ENCODE measurements around the gene RUSF1.

Gene RUSF1

DNA sequence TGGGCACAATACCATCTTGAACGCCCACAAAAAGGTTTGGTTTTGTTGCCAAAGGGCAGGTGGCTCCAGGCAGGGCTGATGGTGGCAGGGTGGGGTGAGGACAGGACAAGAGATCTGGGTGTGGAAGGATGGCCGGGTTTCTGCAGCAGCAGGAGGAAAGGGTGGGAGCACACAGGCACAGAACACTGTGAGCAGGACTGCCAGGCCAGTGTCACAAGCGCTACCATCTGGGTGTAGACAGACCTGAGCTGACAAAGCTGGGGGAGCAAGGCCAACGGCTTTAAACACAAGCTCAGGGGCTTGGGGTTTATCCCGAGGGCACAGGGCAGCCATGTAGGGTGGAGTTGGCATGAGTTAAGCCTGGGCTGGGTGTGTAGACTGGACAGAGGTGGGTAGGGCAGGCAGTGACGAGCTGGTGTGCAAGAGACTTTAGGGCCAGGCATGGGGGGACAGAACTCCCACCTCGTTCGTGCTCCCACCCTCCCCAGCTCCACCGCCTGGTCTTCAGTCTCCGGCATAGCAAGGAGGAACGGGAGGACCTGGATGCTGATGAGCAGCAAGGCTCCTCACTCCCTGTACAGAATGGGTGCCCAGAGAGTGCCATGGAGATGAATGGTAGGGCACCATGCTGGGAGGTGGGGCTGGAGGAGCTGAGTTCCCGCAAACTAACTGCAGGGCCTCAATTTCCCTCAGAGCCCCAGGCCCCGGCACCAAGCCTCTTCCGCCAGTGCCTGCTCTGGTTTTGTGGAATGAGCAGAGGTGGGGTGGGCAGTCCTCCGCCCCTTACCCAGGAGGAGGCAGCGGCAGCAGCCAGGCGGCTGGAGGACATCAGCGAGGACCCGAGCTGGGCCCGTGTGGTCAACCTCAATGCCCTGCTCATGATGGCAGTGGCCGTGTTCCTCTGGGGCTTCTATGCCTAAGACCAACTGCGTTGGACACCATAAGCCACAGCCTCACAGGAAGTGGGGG lies 18.3 kb downstream of the RUSF1 start:
- Histone ChIP-seq H3K79me1 (ENCODE audit: low read depth, low read length) (peaks cover 3% of the 10 kb centered on the region), H3K4me1 (ENCODE audit: control insufficient read depth in 2 of 2, insufficient read depth in 1 of 2, low read depth in 1 of 2, low read length in 2 of 2) (peaks cover 0 to 11% of the 10 kb centered on the region in 2 donors), H2AK5ac (ENCODE audit: low read depth, low read length) (peak overlapping the region; percentile 21), H2BK12ac (ENCODE audit: low read length) (no peak overlapping the region), H4K8ac (ENCODE audit: low read depth, low read length) (no peak overlapping the region), H3K4me3 (ENCODE audit: low read length in 2 of 2) (no peak overlapping the region), H2BK120ac (ENCODE audit: low read depth, low read length) (no peak overlapping the region), H3K23ac (ENCODE audit: low read depth, low read length, poor library complexity) (no peak overlapping the region), H3K4me2 (ENCODE audit: insufficient read depth, low read length, poor library complexity, severe bottlenecking) (no peak overlapping the region), H2BK15ac (ENCODE audit: low read length) (no peak overlapping the region), H3K9me3 (replicated peaks in 1 of 2; ENCODE audit: control insufficient read depth in 2 of 2, insufficient read depth in 1 of 2, low read depth in 1 of 2, low read length in 2 of 2) (no peaks in the 10 kb centered on the region), H3K36me3 (replicated peaks in 1 of 2; ENCODE audit: control insufficient read depth in 2 of 2, insufficient read depth in 2 of 2, low read length in 2 of 2) (peaks cover 13 to 60% of the 10 kb centered on the region in 2 donors), H3K27ac (replicated peaks; ENCODE audit: low read length) (no peak overlapping the region), H2AFZ (ENCODE audit: low read length) (no peak overlapping the region), H3K9ac (ENCODE audit: low read depth, low read length, poor library complexity) (no peak overlapping the region), H4K91ac (ENCODE audit: low read depth, low read length, poor library complexity) (no peak overlapping the region), H2BK5ac (ENCODE audit: low read length) (no peak overlapping the region), H3K27me3 (ENCODE audit: control insufficient read depth in 3 of 3, insufficient read depth in 3 of 3, low read depth in 1 of 3, low read length in 3 of 3) (peaks cover 12 to 43% (median 19%) of the 10 kb centered on the region in 3 experiments), H3K4ac (ENCODE audit: low read length) (no peak overlapping the region), H3K18ac (ENCODE audit: low read length) (no peak overlapping the region), H3K14ac (ENCODE audit: low read length) (no peak overlapping the region)
- no peak for DNase-seq (ENCODE audit: low spot score)
- WGBS, 2 donors (ENCODE audit: extremely low coverage in 2 of 2, insufficient read length in 2 of 2, insufficient replicate concordance in 1 of 2), result no CpG with 5 or more reads among the region's 22 CpGs

DNA sequence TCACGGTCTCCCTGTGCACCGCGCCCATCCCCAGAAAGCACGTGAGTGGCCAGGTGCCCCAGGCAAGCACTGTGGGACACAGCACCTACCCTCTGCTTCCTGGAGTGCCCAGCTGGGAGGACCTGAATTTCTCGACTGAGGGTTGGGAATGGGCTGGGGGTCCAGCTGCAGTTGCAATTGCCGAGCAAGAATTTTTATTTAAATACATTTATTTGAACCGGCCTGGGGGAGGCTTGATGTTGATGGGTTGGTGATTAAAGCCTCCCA lies 19.0 kb downstream of the RUSF1 start:
- Histone ChIP-seq H3K9ac (ENCODE audit: low read depth, low read length, poor library complexity) (no peak overlapping the region), H2AK5ac (ENCODE audit: low read depth, low read length) (peak overlapping the region; percentile 0), H3K36me3 (replicated peaks in 1 of 2; ENCODE audit: control insufficient read depth in 2 of 2, insufficient read depth in 2 of 2, low read length in 2 of 2) (peaks cover 13 to 53% of the 10 kb centered on the region in 2 donors), H4K91ac (ENCODE audit: low read depth, low read length, poor library complexity) (no peak overlapping the region), H3K9me3 (replicated peaks in 1 of 2; ENCODE audit: control insufficient read depth in 2 of 2, insufficient read depth in 1 of 2, low read depth in 1 of 2, low read length in 2 of 2) (no peaks in the 10 kb centered on the region), H3K4me3 (ENCODE audit: low read length in 2 of 2) (peak overlapping the region in 1 of 2 donors; percentile 19), H4K8ac (ENCODE audit: low read depth, low read length) (peak overlapping the region; percentile 57), H3K4me1 (ENCODE audit: control insufficient read depth in 2 of 2, insufficient read depth in 1 of 2, low read depth in 1 of 2, low read length in 2 of 2) (peaks cover 4 to 11% of the 10 kb centered on the region in 2 donors), H2BK15ac (ENCODE audit: low read length) (no peak overlapping the region), H3K18ac (ENCODE audit: low read length) (no peak overlapping the region), H3K4ac (ENCODE audit: low read length) (no peak overlapping the region), H2AFZ (ENCODE audit: low read length) (no peak overlapping the region), H3K27me3 (ENCODE audit: control insufficient read depth in 3 of 3, insufficient read depth in 3 of 3, low read depth in 1 of 3, low read length in 3 of 3) (peaks cover 15 to 49% (median 19%) of the 10 kb centered on the region in 3 experiments), H2BK120ac (ENCODE audit: low read depth, low read length) (no peak overlapping the region), H2BK5ac (ENCODE audit: low read length) (no peak overlapping the region), H3K4me2 (ENCODE audit: insufficient read depth, low read length, poor library complexity, severe bottlenecking) (no peak overlapping the region), H3K23ac (ENCODE audit: low read depth, low read length, poor library complexity) (peak overlapping the region; percentile 99), H2BK12ac (ENCODE audit: low read length) (no peak overlapping the region), H3K14ac (ENCODE audit: low read length) (peak overlapping the region; percentile 47), H3K27ac (replicated peaks; ENCODE audit: low read length) (no peak overlapping the region), H3K79me1 (ENCODE audit: low read depth, low read length) (peaks cover 3% of the 10 kb centered on the region)
- WGBS, 2 donors (ENCODE audit: extremely low coverage in 2 of 2, insufficient read length in 2 of 2, insufficient replicate concordance in 1 of 2), result no CpG with 5 or more reads among the region's 7 CpGs
- no peak for DNase-seq (ENCODE audit: low spot score)

DNA sequence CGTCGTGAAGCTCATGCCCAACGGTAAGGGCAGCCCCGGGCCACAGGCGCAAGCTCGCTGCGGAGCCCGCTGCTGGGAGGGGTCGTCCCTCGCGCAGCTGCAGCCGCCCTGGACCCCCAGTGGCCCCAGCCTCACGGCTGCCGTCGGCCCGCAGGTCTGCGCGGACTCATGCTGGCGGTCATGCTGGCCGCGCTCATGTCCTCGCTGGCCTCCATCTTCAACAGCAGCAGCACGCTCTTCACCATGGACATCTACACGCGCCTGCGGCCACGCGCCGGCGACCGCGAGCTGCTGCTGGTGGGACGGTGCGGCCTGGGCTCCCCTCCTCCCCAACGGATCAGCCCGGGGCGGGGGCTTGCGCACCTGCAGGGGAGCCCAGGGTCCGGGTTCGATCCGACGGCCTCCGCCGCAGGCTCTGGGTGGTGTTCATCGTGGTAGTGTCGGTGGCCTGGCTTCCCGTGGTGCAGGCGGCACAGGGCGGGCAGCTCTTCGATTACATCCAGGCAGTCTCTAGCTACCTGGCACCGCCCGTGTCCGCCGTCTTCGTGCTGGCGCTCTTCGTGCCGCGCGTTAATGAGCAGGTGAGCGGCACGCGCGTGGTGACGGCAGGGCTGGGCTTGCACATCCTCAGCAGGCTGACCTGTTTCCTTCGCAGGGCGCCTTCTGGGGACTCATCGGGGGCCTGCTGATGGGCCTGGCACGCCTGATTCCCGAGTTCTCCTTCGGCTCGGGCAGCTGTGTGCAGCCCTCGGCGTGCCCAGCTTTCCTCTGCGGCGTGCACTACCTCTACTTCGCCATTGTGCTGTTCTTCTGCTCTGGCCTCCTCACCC lies 19.5 kb downstream of the RUSF1 start:
- no peak overlapping the region for H2BK12ac ChIP-seq (ENCODE audit: low read length)
- no peak overlapping the region for H2AFZ ChIP-seq (ENCODE audit: low read length)
- peak overlapping the region; percentile 88 for H3K9ac ChIP-seq (ENCODE audit: low read depth, low read length, poor library complexity)
- H4K91ac ChIP-seq (ENCODE audit: low read depth, low read length, poor library complexity), result no peak overlapping the region
- WGBS, 2 donors (ENCODE audit: extremely low coverage in 2 of 2, insufficient read length in 2 of 2, insufficient replicate concordance in 1 of 2), result no CpG with 5 or more reads among the region's 77 CpGs
- peak overlapping the region; percentile 99 for H3K23ac ChIP-seq (ENCODE audit: low read depth, low read length, poor library complexity)
- peak overlapping the region; percentile 94 for H2AK5ac ChIP-seq (ENCODE audit: low read depth, low read length)
- H2BK5ac ChIP-seq (ENCODE audit: low read length), result peak overlapping the region; percentile 62
- peak overlapping the region; percentile 100 for H3K14ac ChIP-seq (ENCODE audit: low read length)
- peaks cover 3% of the 10 kb centered on the region for H3K79me1 ChIP-seq (ENCODE audit: low read depth, low read length)
- no peak overlapping the region for H3K27ac ChIP-seq (replicated peaks; ENCODE audit: low read length)
- peak overlapping the region; percentile 83 for H3K18ac ChIP-seq (ENCODE audit: low read length)
- peaks cover 13 to 49% of the 10 kb centered on the region in 2 donors for H3K36me3 ChIP-seq (replicated peaks in 1 of 2; ENCODE audit: control insufficient read depth in 2 of 2, insufficient read depth in 2 of 2, low read length in 2 of 2)
- H3K4me1 ChIP-seq (ENCODE audit: control insufficient read depth in 2 of 2, insufficient read depth in 1 of 2, low read depth in 1 of 2, low read length in 2 of 2), result peaks cover 4 to 11% of the 10 kb centered on the region in 2 donors
- H2BK15ac ChIP-seq (ENCODE audit: low read length), result no peak overlapping the region
- H3K4ac ChIP-seq (ENCODE audit: low read length), result peak overlapping the region; percentile 20
- peaks cover 15 to 49% (median 19%) of the 10 kb centered on the region in 3 experiments for H3K27me3 ChIP-seq (ENCODE audit: control insufficient read depth in 3 of 3, insufficient read depth in 3 of 3, low read depth in 1 of 3, low read length in 3 of 3)
- DNase-seq (ENCODE audit: low spot score), result no peak
- H2BK120ac ChIP-seq (ENCODE audit: low read depth, low read length), result peak overlapping the region; percentile 96
- H4K8ac ChIP-seq (ENCODE audit: low read depth, low read length), result peak overlapping the region; percentile 83
- H3K9me3 ChIP-seq (replicated peaks in 1 of 2; ENCODE audit: control insufficient read depth in 2 of 2, insufficient read depth in 1 of 2, low read depth in 1 of 2, low read length in 2 of 2), result no peaks in the 10 kb centered on the region
- peak overlapping the region in 1 of 2 donors; percentile 55 for H3K4me3 ChIP-seq (ENCODE audit: low read length in 2 of 2)
- H3K4me2 ChIP-seq (ENCODE audit: insufficient read depth, low read length, poor library complexity, severe bottlenecking), result peak overlapping the region; percentile 84

All from neuronal stem cell (in vitro differentiated cells).